ENCODE results near the gene RHEX.
A peak's percentile ranks its signal among the peaks of the same experiment; 100 is the strongest.

Gene RHEX

DNA sequence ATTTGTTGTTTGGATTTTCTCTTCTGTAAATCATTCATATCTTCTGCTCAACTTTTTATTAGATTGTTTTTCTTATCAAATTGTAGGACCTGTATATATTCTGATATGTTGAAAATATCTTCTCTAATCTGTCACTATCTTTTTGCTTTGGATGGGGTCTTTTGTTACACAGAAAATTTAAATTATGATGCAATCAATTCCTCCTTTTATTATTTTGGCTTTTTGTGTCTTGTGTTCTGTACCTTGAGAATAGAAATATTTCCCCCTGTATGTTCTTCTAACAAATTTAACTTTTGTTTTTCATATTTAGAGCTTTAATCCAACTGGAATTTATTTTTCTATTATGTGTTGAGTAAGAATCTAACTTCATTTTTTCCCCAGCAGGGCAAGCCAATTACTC lies 67.4 kb downstream of the RHEX start:
- DNase-seq: no peak

DNA sequence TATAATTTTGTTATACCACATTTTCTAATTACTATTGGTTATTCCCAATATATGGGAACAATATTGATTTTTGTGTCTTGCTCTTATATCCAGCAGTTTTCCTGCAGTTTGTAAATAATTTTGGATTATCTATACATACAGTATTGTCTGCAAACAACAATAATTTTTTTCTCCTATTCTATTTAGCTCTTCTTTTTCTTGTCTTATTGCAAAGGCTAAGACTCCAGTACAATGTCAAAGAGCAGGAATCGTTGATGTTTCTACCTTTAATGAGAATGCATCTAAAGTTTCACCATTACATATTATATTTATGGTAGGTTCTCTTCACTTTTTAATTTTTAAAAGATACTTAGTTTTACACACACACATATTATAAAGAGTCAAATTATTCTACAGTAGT lies 68.3 kb downstream of the RHEX start:
- no peak for DNase-seq

DNA sequence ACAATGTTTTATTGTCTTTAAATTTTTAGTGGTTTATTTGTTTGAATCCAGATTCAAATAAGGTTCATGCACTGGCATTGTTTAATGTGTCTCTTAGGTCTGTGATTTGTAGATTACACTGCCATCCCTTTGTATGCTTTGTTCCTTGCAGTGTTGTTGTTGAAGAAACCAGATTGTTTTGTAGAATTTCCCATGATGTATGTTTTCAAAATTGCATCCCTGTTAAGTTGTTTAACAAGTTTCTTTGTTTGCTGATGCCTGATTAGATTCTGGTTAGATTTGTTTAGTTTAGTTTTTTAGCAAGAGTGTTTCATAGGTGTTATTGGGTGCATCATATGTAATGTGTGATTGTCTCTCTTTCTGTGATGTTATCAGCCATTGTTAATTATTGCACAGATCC lies 69.7 kb downstream of the RHEX start:
- no peak for DNase-seq

DNA sequence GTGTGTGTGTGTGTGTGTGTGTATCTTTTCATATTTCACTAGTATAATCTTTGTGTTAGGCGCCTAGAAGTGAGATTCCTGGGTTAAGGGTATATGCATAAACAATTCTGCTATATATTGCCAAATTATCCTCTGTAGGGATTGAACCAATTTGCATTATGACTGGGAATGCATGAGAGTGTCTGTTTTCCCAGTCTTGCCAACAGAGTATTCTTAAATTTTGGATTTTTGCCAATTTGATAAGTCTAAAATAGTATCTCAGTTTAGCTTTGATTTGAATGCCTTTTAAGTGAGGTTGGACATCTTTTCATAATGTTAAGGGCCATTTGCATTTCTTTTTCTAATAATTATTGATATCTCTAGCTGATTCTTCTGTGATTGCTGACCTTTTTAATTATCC lies 72.4 kb downstream of the RHEX start:
- DNase-seq: no peak

DNA sequence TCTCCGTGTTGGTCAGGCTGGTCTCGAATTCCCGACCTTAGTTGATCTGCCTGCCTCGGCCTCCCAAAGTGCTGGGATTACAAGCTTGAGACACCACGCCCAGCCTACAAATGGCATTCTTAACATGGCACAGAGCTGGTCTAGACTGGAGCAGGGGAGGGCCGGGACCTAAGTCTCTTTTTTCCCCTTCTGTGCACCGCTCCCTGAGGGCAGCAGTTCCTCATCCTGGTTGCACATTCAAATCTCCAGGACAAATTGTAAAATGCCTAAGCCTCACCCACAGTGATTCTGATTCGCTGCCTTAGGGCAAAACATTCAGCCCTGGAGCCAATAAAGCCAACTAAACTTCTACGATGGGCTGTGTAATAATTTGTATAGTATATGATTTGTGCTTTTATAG lies 74.4 kb downstream of the RHEX start:
- DNase-seq: no peak

DNA sequence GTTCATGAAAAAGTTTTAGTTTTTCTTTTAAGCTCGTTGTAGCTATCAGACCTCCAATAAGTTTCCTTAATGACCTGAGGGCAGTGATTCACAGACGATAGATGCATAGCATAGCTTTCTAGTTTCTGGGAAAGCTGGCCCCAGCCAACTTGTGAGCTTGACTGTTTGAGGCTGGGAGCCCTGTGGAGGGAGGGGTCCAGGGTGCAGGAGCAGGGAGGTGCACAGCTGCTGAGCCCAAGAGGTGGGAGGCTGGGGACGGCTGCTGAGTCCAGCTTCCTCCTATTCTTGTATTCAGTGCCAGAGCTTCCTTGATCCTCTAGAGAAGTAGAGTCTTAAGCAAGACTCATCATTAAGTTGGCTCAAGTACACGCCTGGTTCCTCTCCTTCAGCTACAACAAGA lies 75.2 kb downstream of the RHEX start:
- peak; percentile 68 for DNase-seq

DNA sequence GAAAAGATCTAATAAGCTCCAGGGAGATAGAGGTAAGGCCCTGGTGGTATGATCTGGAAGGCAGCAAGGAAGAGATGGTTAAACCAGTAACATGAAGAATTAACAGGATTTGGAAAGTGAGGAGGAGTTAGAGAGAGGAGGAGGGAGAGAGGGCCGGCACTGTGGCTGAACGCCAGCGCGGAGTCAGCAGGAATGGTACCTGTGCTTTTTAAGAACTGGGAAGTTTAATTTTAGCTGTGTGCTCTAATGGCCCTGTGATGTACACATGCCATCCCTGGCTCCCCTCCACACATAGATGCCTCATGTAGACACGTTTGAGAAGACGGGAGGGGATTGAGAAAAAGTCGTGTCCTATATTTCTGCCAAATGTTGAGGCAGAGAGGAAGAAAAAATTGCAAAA lies 78.1 kb downstream of the RHEX start:
- no peak for DNase-seq

DNA sequence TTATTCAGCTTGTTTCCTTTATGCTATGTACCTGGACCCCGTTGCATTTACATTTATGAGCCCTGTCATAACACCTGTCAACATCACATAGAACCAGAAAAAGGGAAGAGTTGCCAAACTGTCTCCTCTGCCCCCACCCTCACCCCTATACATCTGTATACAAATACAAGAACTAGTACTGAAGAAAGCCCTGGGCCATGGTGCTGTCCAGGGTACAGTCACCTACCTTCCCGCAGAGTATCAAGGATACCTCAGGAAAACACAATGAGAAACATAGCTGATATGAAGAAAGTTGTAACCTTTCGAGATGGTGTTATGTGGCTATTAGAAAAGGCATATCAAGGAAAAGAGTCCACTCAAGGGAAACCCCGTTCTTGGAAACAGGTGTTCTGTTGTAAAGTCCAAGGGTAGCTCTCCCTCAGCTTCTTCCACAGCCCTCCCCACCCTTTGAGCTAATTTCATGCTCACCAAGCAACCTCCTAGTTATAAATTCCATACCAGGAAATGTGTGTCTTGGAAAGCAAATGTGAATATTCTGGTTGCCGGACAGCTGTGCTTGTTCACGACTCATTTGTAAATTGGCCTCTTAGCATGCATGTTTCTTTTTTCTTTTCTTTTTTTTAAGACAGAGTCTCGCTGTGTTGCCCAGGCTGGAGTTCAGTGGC lies 80.9 kb downstream of the RHEX start:
- DNase-seq: no peak

DNA sequence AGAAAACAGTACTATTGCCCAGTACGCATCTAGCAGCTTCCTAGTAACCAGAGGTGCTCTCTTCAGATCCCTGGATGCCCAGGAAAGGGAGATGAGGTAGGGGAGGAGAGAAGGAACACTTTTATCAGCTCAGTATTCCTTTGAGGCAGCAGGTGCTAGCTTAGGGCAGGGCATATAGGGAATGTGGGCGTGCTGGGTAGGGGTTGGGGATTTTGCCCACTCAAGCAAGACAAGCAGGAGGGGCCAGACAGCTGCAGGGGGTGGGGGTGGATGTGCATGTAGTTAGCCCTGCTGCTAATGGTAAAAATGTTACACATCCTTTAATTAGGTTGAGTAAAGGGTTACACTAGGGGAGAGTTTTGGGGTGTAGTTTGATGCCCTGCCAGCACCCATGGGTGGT lies 82.3 kb downstream of the RHEX start:
- no peak for DNase-seq

DNA sequence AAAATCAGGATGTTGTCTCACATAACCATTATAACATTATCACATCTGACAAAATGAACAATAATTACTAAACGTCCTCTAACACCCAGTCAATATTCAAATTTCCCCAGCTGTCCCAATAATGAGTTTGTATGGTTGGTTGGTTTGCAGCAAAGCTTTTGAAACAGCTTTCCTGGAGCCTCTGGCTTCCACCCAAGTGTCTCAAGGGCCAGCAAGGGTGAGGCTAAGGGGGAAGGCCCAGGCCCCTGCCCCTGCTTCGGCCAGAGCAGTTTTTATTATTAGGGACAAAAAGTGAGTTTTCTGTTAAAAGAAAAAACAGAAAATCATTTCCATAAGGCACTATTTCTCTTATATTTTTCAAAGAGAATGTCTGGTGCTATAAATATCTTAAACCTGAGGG lies 83.3 kb downstream of the RHEX start:
- DNase-seq: no peak

DNA sequence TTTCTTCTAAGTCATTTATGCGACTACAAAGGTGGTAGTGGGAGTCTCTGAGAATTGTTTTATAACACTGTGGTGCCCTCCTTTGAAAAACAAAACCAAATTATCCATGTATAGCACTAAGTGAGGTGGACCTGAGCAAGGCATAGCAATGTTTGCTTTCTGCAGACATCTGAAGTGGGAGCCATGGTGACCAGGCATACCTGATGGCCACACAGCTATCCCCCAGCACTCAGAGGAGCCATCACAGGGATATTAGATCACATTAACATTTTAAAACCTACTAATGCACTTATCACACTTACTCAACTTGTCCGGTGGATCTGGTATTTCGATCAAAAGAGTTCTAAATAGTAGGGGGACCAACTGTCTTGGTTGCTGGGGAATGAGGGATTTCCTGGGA lies 89.0 kb downstream of the RHEX start:
- DNase-seq: no peak

DNA sequence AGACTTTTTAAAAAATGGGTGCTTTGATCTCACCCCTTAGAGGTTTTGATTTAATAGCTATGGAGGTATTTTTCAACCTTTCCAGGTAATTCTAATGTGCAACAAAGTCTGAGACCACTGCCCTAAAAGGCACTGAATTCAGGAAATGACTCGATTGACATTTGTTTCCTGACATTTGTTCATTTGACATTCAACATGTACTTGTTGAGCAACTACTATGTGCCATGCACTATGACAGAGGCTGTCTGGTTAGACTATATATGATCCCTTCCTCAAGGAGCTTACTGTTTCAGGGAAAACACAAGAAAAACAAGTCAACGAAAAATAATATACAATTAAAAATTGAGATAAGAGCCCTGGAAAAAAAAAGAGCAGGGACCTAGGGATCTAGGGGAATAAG lies 89.8 kb downstream of the RHEX start:
- DNase-seq: no peak

DNA sequence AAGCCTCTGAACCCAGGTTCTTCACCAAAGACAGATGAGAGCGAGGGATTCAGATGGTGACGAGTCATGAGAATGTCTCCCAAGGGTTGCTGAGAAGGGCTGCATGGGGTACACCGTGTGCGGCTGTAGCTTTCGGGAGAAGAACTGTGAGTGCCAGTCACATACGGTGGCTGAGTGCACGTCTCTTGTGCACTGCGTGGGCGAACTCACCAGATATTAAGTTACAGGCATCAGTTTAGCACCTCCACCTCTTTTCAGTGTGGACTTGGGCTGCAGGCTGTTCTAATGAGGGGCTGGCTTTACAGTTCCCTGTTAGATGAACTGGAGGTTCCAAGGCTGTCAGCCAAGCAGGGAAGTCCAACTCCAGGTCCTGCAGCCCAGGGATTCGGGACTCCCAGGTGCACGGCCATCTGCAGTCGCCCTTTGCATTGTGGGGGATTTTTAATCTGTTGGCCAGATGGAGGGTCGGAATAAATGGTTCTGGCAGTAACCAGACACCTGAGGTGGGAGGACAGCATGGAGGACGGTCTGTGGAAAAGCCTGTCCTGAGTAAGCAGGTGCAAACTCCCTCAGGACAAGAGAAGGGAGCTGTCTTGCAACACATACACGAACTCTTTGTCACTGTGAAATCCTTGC lies 90.7 kb downstream of the RHEX start:
- no peak for DNase-seq

DNA sequence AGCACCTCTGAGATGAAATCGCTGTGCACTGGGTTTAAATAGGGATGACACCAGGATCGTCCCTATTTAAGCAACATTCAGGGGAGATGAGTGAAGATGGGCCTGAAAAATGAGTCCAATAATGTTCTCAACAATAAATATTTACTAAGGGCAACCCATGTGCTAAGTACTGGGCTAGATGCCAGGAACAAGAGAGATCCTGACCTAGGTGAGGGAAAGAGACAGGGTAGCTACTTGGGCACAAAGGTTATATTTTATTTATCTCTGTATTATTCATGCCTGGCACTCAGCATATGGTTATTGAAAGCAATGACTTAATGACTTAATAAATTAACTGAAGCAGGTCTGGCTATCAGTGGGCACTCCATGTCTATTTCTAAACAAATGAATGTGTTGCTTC lies 91.6 kb downstream of the RHEX start:
- no peak for DNase-seq

DNA sequence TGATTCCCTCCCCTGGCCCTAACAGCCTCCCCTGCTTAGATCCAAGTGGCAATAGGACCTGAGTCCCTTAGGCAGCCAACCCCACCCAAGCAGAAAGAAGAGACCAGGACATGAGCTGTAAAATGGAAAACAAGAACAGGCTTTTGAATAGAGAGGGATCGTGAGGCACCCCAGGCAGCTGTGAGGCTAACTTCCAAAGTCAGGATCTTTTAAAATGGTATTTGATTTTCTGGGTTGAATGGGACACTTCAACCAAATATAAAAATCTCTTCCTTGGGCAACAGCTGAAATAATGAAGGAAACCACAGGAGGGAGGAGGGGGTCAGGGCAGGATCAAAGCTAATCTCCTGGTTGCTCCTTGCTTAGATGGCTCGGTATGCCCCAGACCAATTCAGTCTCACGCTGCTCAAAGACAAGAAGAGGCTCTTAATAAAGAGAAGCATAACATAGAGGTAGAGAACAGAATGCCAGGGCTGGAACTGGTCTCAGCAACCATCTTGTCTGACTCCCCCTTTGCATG lies 92.9 kb downstream of the RHEX start:
- DNase-seq: no peak
